ENCODE results near the gene INTS14. TPM values are rescaled to one million over a fixed set of nuclear protein-coding genes. Genes with fewer than 3 reads are reported as not detected.

INTS14 gene
- total and polyA plus RNA-seq, 12 donors: 9.1 to 18.4 (median 14.3) TPM

GRCh38 chr15:65638109-65638508, 27.2 kb upstream of the INTS14 start:
- no peak for TF ChIP-seq CTCF (IDR thresholded peaks at IDR 0.05)
- peaks cover 0 to 23% (median 14%) of the 10 kb centered on the region in 9 donors for H3K4me1 ChIP-seq
- no peak overlapping the region for H3K4me3 ChIP-seq
- H3K36me3 ChIP-seq: no peaks in the 10 kb centered on the region
- H3K27me3 ChIP-seq: no peaks in the 10 kb centered on the region
- no peak for ATAC-seq
- no peak overlapping the region for H3K27ac ChIP-seq
- WGBS, 2 donors: 79 to 85% methylated on average over 5 of the region's 5 CpGs
- no peaks in the 10 kb centered on the region for H3K9me3 ChIP-seq
- intact Hi-C loops (cut with DNase I): loop anchor here in 8 of 10 donors (2.0 to 10.0 kb wide), 7 partner anchors 197 to 649 kb away; partner anchors contain the start of gene RAB11A (in 1 of the 8)
- DNase-seq: no peak

GRCh38 chr15:65634356-65634755, 23.4 kb upstream of the INTS14 start:
- no peak for ATAC-seq
- Histone ChIP-seq H3K9me3 (no peaks in the 10 kb centered on the region), H3K4me1 (peaks cover 0 to 14% (median 3%) of the 10 kb centered on the region in 9 donors), H3K27me3 (no peaks in the 10 kb centered on the region), H3K27ac (no peak overlapping the region), H3K4me3 (no peak overlapping the region), H3K36me3 (no peaks in the 10 kb centered on the region)
- intact Hi-C loops (cut with DNase I): loop anchor here in 4 of 10 donors (10.0 kb wide), 4 partner anchors 200 to 650 kb away; partner anchors contain the start of gene RAB11A (in 1 of the 4)
- no peak for DNase-seq
- WGBS, 2 donors: 68 to 78% methylated on average over 1 of the region's 1 CpG
- TF ChIP-seq CTCF (IDR thresholded peaks at IDR 0.05): no peak

GRCh38 chr15:65633752-65634151, 22.8 kb upstream of the INTS14 start:
- ATAC-seq (no peak), DNase-seq (no peak)
- TF ChIP-seq CTCF (IDR thresholded peaks at IDR 0.05): no peak
- H3K27me3 ChIP-seq: no peaks in the 10 kb centered on the region
- no peak overlapping the region for H3K4me3 ChIP-seq
- H3K4me1 ChIP-seq: peaks cover 0 to 10% (median 3%) of the 10 kb centered on the region in 9 donors
- 84 to 92% methylated on average over 2 of the region's 2 CpGs for WGBS, 2 donors
- no peaks in the 10 kb centered on the region for H3K36me3 ChIP-seq
- H3K9me3 ChIP-seq: no peaks in the 10 kb centered on the region
- intact Hi-C loops (cut with DNase I): loop anchor here in 4 of 10 donors (10.0 kb wide), 4 partner anchors 201 to 651 kb away; partner anchors contain the start of gene RAB11A (in 1 of the 4)
- H3K27ac ChIP-seq: no peak overlapping the region

GRCh38 chr15:65632780-65633375, 21.9 kb upstream of the INTS14 start:
- no peak for DNase-seq
- Histone ChIP-seq H3K36me3 (peaks cover 0 to 2% (median 0%) of the 10 kb centered on the region in 9 donors), H3K4me3 (no peak overlapping the region), H3K27ac (no peak overlapping the region), H3K4me1 (peaks cover 0 to 5% (median 0%) of the 10 kb centered on the region in 9 donors), H3K27me3 (no peaks in the 10 kb centered on the region), H3K9me3 (no peaks in the 10 kb centered on the region)
- TF ChIP-seq CTCF (IDR thresholded peaks at IDR 0.05): no peak
- WGBS, 2 donors: 57 to 65% methylated on average over 4 of the region's 4 CpGs
- intact Hi-C loops (cut with DNase I): loop anchor here in 4 of 10 donors (10.0 kb wide), 4 partner anchors 202 to 652 kb away; partner anchors contain the start of gene RAB11A (in 1 of the 4)
- ATAC-seq: no peak

Measured in heart right ventricle (tissue), 16 donors.